Measurements from ENCODE around the gene NUP37. TPM values are rescaled to one million over a fixed set of nuclear protein-coding genes. Genes with fewer than 3 reads are reported as not detected.

Gene NUP37
- total RNA-seq, 3 donors from 2014 or later (not counting 1 experiment from before 2014, with no cell fraction given): 10.6 to 14.7 (median 10.7) TPM

DNA sequence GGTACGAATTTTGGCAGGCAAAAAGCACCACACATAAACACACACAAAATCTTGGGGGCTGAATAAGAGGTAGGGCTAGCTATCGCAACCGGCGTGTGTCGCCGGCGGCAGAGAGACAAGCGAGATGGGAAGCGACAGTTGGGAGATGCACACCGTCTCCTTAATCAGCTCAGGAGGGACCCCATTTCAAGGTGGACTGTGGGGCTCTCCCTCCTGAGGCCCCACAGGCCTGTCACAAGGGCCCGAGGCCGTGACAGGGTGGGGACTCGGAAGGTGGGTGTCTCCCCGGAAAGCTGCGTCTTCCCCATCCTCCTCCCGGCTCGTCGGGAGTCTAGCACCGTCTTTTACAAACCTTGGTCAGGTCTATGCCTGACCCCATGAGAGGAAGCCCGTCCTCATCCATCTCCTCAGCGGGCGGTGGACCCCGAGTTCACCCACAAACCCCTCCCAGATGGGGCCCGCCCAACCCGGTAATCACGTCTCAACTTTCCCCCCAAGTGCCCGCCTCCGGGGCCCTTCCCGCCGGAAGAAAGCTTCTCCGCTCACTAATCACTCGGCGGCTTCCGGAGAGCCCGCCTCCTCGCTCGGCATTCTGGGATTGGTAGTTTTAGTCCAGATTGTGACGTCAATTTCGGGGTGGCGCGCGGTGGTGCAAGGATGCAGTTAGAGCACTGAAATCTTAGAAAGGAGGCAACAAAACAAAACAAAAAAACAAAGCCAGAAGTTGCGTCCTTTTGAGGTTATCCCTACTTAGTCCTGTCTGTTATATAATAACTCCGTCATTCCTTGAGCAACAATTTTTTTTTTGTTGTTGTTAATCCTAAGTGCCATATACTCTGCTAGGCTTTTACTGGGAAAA, 58.1 kb downstream of the NUP37 start, which contains the start of gene WASHC3:
TSS of gene WASHC3 (minus strand) at position 432 of the 859 bp plus-strand sequence. CDS start at position 403, 29 bp downstream.
- H3K9me3 Mint-ChIP-seq: no peaks in the 10 kb centered on the region
- Histone ChIP-seq H3K9me3 (ENCODE audit: control insufficient read depth, insufficient read depth, low read length) (no peaks in the 10 kb centered on the region), H3K36me3 (ENCODE audit: control insufficient read depth, insufficient read depth, low read length) (peaks cover 9% of the 10 kb centered on the region), H3K4me1 (ENCODE audit: control insufficient read depth, insufficient read depth, low read length) (peaks cover 8% of the 10 kb centered on the region), H3K27me3 (ENCODE audit: control insufficient read depth, insufficient read depth, low read length) (no peaks in the 10 kb centered on the region), H3K4me3 (ENCODE audit: low read length) (peak within 1 kb of the TSS; percentile 72), H3K27ac (ENCODE audit: low read length) (peak within 1 kb of the TSS; percentile 90)
- peaks cover 14 to 23% of the 10 kb centered on the region in 2 donors for H3K4me1 Mint-ChIP-seq
- TF ChIP-seq, protein P1, sequence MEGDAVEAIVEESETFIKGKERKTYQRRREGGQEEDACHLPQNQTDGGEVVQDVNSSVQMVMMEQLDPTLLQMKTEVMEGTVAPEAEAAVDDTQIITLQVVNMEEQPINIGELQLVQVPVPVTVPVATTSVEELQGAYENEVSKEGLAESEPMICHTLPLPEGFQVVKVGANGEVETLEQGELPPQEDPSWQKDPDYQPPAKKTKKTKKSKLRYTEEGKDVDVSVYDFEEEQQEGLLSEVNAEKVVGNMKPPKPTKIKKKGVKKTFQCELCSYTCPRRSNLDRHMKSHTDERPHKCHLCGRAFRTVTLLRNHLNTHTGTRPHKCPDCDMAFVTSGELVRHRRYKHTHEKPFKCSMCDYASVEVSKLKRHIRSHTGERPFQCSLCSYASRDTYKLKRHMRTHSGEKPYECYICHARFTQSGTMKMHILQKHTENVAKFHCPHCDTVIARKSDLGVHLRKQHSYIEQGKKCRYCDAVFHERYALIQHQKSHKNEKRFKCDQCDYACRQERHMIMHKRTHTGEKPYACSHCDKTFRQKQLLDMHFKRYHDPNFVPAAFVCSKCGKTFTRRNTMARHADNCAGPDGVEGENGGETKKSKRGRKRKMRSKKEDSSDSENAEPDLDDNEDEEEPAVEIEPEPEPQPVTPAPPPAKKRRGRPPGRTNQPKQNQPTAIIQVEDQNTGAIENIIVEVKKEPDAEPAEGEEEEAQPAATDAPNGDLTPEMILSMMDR (IDR thresholded peaks at IDR 0.05): no peak
- intact Hi-C loops (cut with micrococcal nuclease): loop anchor here (1.0 kb wide), 1 partner anchor 59 kb away; the partner anchor contains the start of genes NUP37 and PARPBP
- H3K36me3 Mint-ChIP-seq: peaks cover 9% of the 10 kb centered on the region
- H3K27ac Mint-ChIP-seq: peak within 1 kb of the TSS; percentile 97 to 99
- DNase-seq (peak; percentile 90 to 96), ATAC-seq (peak; percentile 92 to 97 (median 94))
- peaks cover 0 to 8% of the 10 kb centered on the region in 2 donors for H3K27me3 Mint-ChIP-seq (ENCODE audit: low read depth in 2 of 2)
- WGBS (ENCODE audit: insufficient coverage): 2% methylated on average over 44 of the region's 44 CpGs
- H3K4me3 Mint-ChIP-seq: peak within 1 kb of the TSS; percentile 96

DNA sequence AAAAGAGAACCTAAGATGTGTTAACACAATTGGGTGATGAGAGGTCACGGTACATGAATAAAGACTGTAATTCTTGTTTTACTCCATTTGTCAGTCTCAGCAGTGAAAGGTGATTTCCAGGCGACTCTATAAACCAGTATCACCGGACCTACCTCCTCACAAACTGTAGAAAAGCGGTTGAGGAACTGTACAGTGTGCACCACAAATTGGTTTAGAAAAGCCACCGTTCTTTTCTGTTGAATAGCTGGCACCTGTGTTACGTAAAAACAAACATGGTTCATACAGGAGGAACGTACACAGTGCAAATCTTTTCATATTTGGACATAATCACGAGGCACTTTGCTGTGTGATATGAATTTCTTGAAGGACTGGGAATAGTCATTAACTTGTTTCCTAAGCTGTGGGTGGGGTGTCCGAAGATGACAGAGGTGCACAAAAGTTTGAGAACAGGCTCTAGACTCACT, 58.8 kb downstream of the NUP37 start:
- Histone ChIP-seq H3K36me3 (ENCODE audit: control insufficient read depth, insufficient read depth, low read length) (peaks cover 16% of the 10 kb centered on the region), H3K4me3 (ENCODE audit: low read length) (peak overlapping the region; percentile 72), H3K4me1 (ENCODE audit: control insufficient read depth, insufficient read depth, low read length) (peaks cover 8% of the 10 kb centered on the region), H3K27me3 (ENCODE audit: control insufficient read depth, insufficient read depth, low read length) (no peaks in the 10 kb centered on the region), H3K9me3 (ENCODE audit: control insufficient read depth, insufficient read depth, low read length) (no peaks in the 10 kb centered on the region), H3K27ac (ENCODE audit: low read length) (peak overlapping the region; percentile 90)
- Mint-ChIP-seq H3K4me1 (peaks cover 14 to 29% of the 10 kb centered on the region in 2 donors), H3K36me3 (peaks cover 15% of the 10 kb centered on the region), H3K27me3 (ENCODE audit: low read depth in 2 of 2) (peaks cover 0 to 8% of the 10 kb centered on the region in 2 donors), H3K9me3 (no peaks in the 10 kb centered on the region), H3K4me3 (peak overlapping the region; percentile 96), H3K27ac (peak overlapping the region; percentile 97 to 99)
- DNase-seq: peak; percentile 29 to 71
- intact Hi-C loops (cut with micrococcal nuclease): no loop called here
- peak; percentile 51 to 64 (median 63) for ATAC-seq
- WGBS (ENCODE audit: insufficient coverage): 4% methylated on average over 9 of the region's 9 CpGs
- TF ChIP-seq, protein P1 (IDR thresholded peaks at IDR 0.05): no peak

DNA sequence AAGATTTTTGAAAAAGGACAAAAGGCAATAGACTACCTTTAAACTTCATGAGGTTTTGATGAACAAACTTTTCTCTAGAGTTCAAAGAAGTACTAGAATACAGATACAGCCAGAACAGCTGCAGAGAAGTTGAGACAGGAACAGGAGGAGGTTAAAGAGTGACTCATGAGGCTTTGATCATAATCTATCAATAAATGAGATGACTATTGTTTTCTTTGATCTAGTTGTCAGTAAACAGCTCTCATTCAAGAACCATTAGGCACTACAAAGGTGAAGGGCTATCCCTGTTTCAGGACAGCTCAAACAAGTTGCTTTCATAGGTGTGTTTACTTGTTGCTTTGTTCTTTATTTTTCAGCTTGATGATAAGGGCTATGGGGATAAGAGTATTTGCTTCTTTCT, 60.6 kb downstream of the NUP37 start:
- peaks cover 26% of the 10 kb centered on the region for H3K36me3 Mint-ChIP-seq
- DNase-seq: peak in 1 of 2 donors; percentile 40
- H3K27ac ChIP-seq (ENCODE audit: low read length): no peak overlapping the region
- H3K27me3 Mint-ChIP-seq (ENCODE audit: low read depth in 2 of 2): peaks cover 0 to 2% of the 10 kb centered on the region in 2 donors
- peaks cover 8% of the 10 kb centered on the region for H3K4me1 ChIP-seq (ENCODE audit: control insufficient read depth, insufficient read depth, low read length)
- H3K9me3 Mint-ChIP-seq: no peaks in the 10 kb centered on the region
- H3K27ac Mint-ChIP-seq: peak overlapping the region; percentile 11 to 97
- ATAC-seq: no peak
- no peak overlapping the region for H3K4me3 ChIP-seq (ENCODE audit: low read length)
- H3K4me1 Mint-ChIP-seq: peaks cover 14 to 37% of the 10 kb centered on the region in 2 donors
- TF ChIP-seq, protein P1 (IDR thresholded peaks at IDR 0.05): no peak
- intact Hi-C loops (cut with micrococcal nuclease): no loop called here
- peaks cover 22% of the 10 kb centered on the region for H3K36me3 ChIP-seq (ENCODE audit: control insufficient read depth, insufficient read depth, low read length)
- H3K9me3 ChIP-seq (ENCODE audit: control insufficient read depth, insufficient read depth, low read length): no peaks in the 10 kb centered on the region
- H3K27me3 ChIP-seq (ENCODE audit: control insufficient read depth, insufficient read depth, low read length): no peaks in the 10 kb centered on the region
- H3K4me3 Mint-ChIP-seq: no peak overlapping the region
